Prostate gland (tissue), 2 donors: ENCODE measurements around the gene ALKAL2. TPM values are rescaled to one million over a fixed set of nuclear protein-coding genes. Genes with fewer than 3 reads are reported as not detected.

Experiments used
- DNase-seq: peaks from one replicate; pipeline ENCODE4 v3.0.0-alpha.2; 2019; ENCODE audit warnings: low spot score
- H3K27ac ChIP-seq, 2 donors: fragments of 200-600 bp; sonication (generic); 2 replicates each; pipeline ENCODE4 v1.5.1; 2017 to 2019
- H3K27me3 ChIP-seq: fragments of 200-600 bp; sonication (generic); replicated peaks from 2 replicates; pipeline ENCODE4 v1.5.1; 2019; ENCODE audit not compliant: insufficient read depth
- H3K36me3 ChIP-seq, 2 donors: fragments of 200-600 bp; sonication (generic); 1 replicate in 1 of 2; 2 replicates in 1 of 2; pipeline versions ENCODE4 v1.5.1 to v1.8.1; 2017 to 2019
- H3K4me1 ChIP-seq: fragments of 200-600 bp; sonication (generic); replicated peaks from 2 replicates; pipeline ENCODE4 v1.5.1; 2019
- H3K4me3 ChIP-seq, 2 donors: fragments of 200-600 bp; sonication (generic); 2 replicates each; pipeline ENCODE4 v1.5.1; 2017 to 2019
- H3K9me3 ChIP-seq: fragments of 200-600 bp; sonication (generic); 2 replicates; pipeline ENCODE4 v1.5.1; 2017
- CTCF ChIP-seq, 4 experiments: fragments of 200-600 bp in 2 of 4; fragments of 450-650 bp in 2 of 4; sonication (generic) in 2 of 4; IDR thresholded peaks; 1 replicate in 3 of 4; 2 replicates in 1 of 4; pipeline ENCODE4 v1.5.1; 2016 to 2019; ENCODE audit warnings: antibody characterized with exemption in 4 of 4, mild to moderate bottlenecking in 2 of 4, moderate library complexity in 2 of 4
- POLR2A ChIP-seq: fragments of 450-650 bp; IDR thresholded peaks from one replicate; pipeline ENCODE4 v1.6.1; 2016; ENCODE audit warnings: antibody characterized with exemption, mild to moderate bottlenecking
- POLR2AphosphoS5 ChIP-seq: sonication (generic); formaldehyde crosslinking; IDR thresholded peaks from one replicate; pipeline ENCODE4 v1.6.1; 2017; ENCODE audit warnings: antibody characterized with exemption
- WGBS: methylation state at CpG from one replicate; pipeline ENCODE4 v1.1.5; 2018; 5-methylcytosine and 5-hydroxymethylcytosine counted together
- intact Hi-C: fragments of 100-400 bp; cut with DNase I; formaldehyde crosslinking; loops from one replicate; pipeline ENCODE4 v1.14.2; 2022
- total RNA-seq, 2 donors: library from RNA; depleted of rRNA; stranded (reverse); fragments of >200 nt; gene quantifications; one replicate each; pipeline ENCODE4 v1.1.0, GENCODE V29; 2016

ALKAL2 gene
- total RNA-seq, 2 donors from 2014 or later = 2.6 to 22.6 TPM

GRCh38 chr2:310994-311393, 23.1 kb upstream of the ALKAL2 start:
- WGBS = 79% methylated on average over 5 of the region's 5 CpGs
- intact Hi-C loops = no loop called here
- H3K4me1 ChIP-seq = no peaks in the 10 kb centered on the region
- H3K27me3 ChIP-seq = no peaks in the 10 kb centered on the region
- no peak for DNase-seq
- H3K4me3 ChIP-seq = no peak overlapping the region
- no peaks in the 10 kb centered on the region for H3K36me3 ChIP-seq
- TF ChIP-seq POLR2A (no peak), CTCF (IDR thresholded peaks at IDR 0.05) (no peak), POLR2AphosphoS5 (no peak)
- H3K9me3 ChIP-seq = no peaks in the 10 kb centered on the region
- no peak overlapping the region for H3K27ac ChIP-seq

GRCh38 chr2:309954-310510, 22.1 kb upstream of the ALKAL2 start:
- Histone ChIP-seq H3K4me3 (no peak overlapping the region), H3K4me1 (no peaks in the 10 kb centered on the region), H3K36me3 (no peaks in the 10 kb centered on the region), H3K27me3 (no peaks in the 10 kb centered on the region), H3K9me3 (no peaks in the 10 kb centered on the region), H3K27ac (no peak overlapping the region)
- TF ChIP-seq POLR2A = no peak
- no peak for TF ChIP-seq CTCF (IDR thresholded peaks at IDR 0.05)
- TF ChIP-seq POLR2AphosphoS5 = no peak
- DNase-seq = no peak
- 81% methylated on average over 10 of the region's 10 CpGs for WGBS
- intact Hi-C loops = no loop called here

- intact Hi-C loops = no loop called here
These were observed 21.5 kb upstream of the ALKAL2 start for GRCh38 chr2:309148-309953.

GRCh38 chr2:305366-305765, 17.5 kb upstream of the ALKAL2 start:
- no peak for DNase-seq
- Histone ChIP-seq H3K4me3 (no peak overlapping the region), H3K36me3 (no peaks in the 10 kb centered on the region), H3K4me1 (no peaks in the 10 kb centered on the region), H3K9me3 (no peaks in the 10 kb centered on the region), H3K27ac (no peak overlapping the region), H3K27me3 (no peaks in the 10 kb centered on the region)
- no peak for TF ChIP-seq CTCF (IDR thresholded peaks at IDR 0.05)
- TF ChIP-seq POLR2AphosphoS5 = no peak
- TF ChIP-seq POLR2A = no peak
- intact Hi-C loops = no loop called here
- WGBS = 88% methylated on average over 9 of the region's 9 CpGs

More at GRCh38 chr2:309148-309953, 21.5 kb upstream of the ALKAL2 start:
- DNase-seq = no peak
- 56% methylated on average over 12 of the region's 13 CpGs for WGBS
- no peak overlapping the region for H3K4me3 ChIP-seq
- no peak for TF ChIP-seq POLR2AphosphoS5
- TF ChIP-seq CTCF (IDR thresholded peaks at IDR 0.05) = no peak
- no peak for TF ChIP-seq POLR2A
- no peaks in the 10 kb centered on the region for H3K36me3 ChIP-seq
- H3K27me3 ChIP-seq = no peaks in the 10 kb centered on the region
- no peaks in the 10 kb centered on the region for H3K4me1 ChIP-seq
- H3K9me3 ChIP-seq = no peaks in the 10 kb centered on the region
- no peak overlapping the region for H3K27ac ChIP-seq

GRCh38 chr2:296354-296753, 8.5 kb upstream of the ALKAL2 start:
- WGBS = 47% methylated on average over 3 of the region's 3 CpGs
- no peaks in the 10 kb centered on the region for H3K4me1 ChIP-seq
- intact Hi-C loops = loop anchor here (10.0 kb wide), 1 partner anchor 52 kb away; no protein-coding TSS in a partner anchor
- TF ChIP-seq POLR2A (no peak), CTCF (IDR thresholded peaks at IDR 0.05) (no peak), POLR2AphosphoS5 (no peak)
- H3K27ac ChIP-seq = no peak overlapping the region
- H3K9me3 ChIP-seq = no peaks in the 10 kb centered on the region
- no peaks in the 10 kb centered on the region for H3K36me3 ChIP-seq
- no peak overlapping the region for H3K4me3 ChIP-seq
- no peak for DNase-seq
- peaks cover 2% of the 10 kb centered on the region for H3K27me3 ChIP-seq
